SK-N-SH treated with all-trans-retinoic acid at 6 μM for 48 hours (cell line): ENCODE results near the gene DEPDC5.

ENCODE experiments used
- ATAC-seq: fragments of 200-7000 bp; cut with Tn5 transposase; 3 replicates; pipeline ENCODE4 v1.9.1; 2020; ENCODE audit warnings: mild to moderate bottlenecking, moderate library complexity
- ARNTL ChIP-seq: fragments of 450-650 bp; formaldehyde crosslinking; IDR thresholded peaks from 2 replicates; pipeline ENCODE4 v1.5.0; 2020; ENCODE audit warnings: low read depth, mild to moderate bottlenecking, moderate library complexity, borderline replicate concordance
- BACH2 ChIP-seq: fragments of 250-450 bp; sonication (Bioruptor Pico); IDR thresholded peaks from 2 replicates; pipeline ENCODE4 v1.9.0; 2021; ENCODE audit warnings: mild to moderate bottlenecking, borderline replicate concordance
- CREB5 ChIP-seq: fragments of 250-450 bp; sonication (Bioruptor Pico); IDR thresholded peaks from 2 replicates; pipeline ENCODE4 v1.5.1; 2020; ENCODE audit warnings: low read depth, mild to moderate bottlenecking, moderate library complexity
- CSDC2 ChIP-seq: fragments of 250-450 bp; sonication (Bioruptor Pico); IDR thresholded peaks from 2 replicates; pipeline ENCODE4 v1.5.0; 2020; ENCODE audit warnings: mild to moderate bottlenecking, moderate library complexity
- ESRRG ChIP-seq: fragments of 250-450 bp; sonication (Bioruptor Pico); IDR thresholded peaks from 2 replicates; pipeline ENCODE4 v1.6.1; 2021; ENCODE audit warnings: mild to moderate bottlenecking
- GLIS3 ChIP-seq: fragments of 250-450 bp; sonication (Bioruptor Pico); IDR thresholded peaks from 2 replicates; pipeline ENCODE4 v1.5.0; 2020; ENCODE audit warnings: mild to moderate bottlenecking, moderate library complexity
- ISL1 ChIP-seq: fragments of 250-450 bp; sonication (Bioruptor Pico); IDR thresholded peaks from 2 replicates; pipeline ENCODE4 v2.1.2; 2022; ENCODE audit warnings: mild to moderate bottlenecking, moderate library complexity
- OSR1 ChIP-seq: fragments of 250-450 bp; sonication (Bioruptor Pico); IDR thresholded peaks from 2 replicates; pipeline ENCODE4 v1.8.0; 2022; ENCODE audit warnings: moderate library complexity, mild to moderate bottlenecking, inconsistent platforms
- PPARA ChIP-seq: fragments of 250-450 bp; sonication (Bioruptor Pico); IDR thresholded peaks from 2 replicates; pipeline ENCODE4 v1.5.0; 2020; ENCODE audit warnings: mild to moderate bottlenecking, borderline replicate concordance
- SNAI2 ChIP-seq: fragments of 250-450 bp; sonication (Bioruptor Pico); IDR thresholded peaks from 2 replicates; pipeline ENCODE4 v1.5.0; 2020; ENCODE audit warnings: mild to moderate bottlenecking, moderate library complexity
- TCF4 ChIP-seq: fragments of 250-450 bp; sonication (Bioruptor Pico); IDR thresholded peaks from 2 replicates; pipeline ENCODE4 v1.8.0; 2021; ENCODE audit warnings: mild to moderate bottlenecking, moderate library complexity, borderline replicate concordance
- TOX ChIP-seq: fragments of 250-450 bp; sonication (Bioruptor Pico); IDR thresholded peaks from 2 replicates; pipeline ENCODE4 v1.8.0; 2021; ENCODE audit warnings: mild to moderate bottlenecking, moderate library complexity, borderline replicate concordance
- TSHZ2 ChIP-seq: fragments of 250-450 bp; sonication (Bioruptor Pico); IDR thresholded peaks from 2 replicates; pipeline ENCODE4 v1.5.0; 2020; ENCODE audit warnings: mild to moderate bottlenecking, moderate library complexity
- ZC3H10 ChIP-seq: fragments of 250-450 bp; sonication (Bioruptor Pico); IDR thresholded peaks from 2 replicates; pipeline ENCODE4 v1.5.1; 2021; ENCODE audit warnings: mild to moderate bottlenecking, moderate library complexity
- ZFP3 ChIP-seq: fragments of 250-450 bp; sonication (Bioruptor Pico); IDR thresholded peaks from 2 replicates; pipeline ENCODE4 v1.5.0; 2020; ENCODE audit warnings: mild to moderate bottlenecking, moderate library complexity
- ZFP30 ChIP-seq: fragments of 450-650 bp; formaldehyde crosslinking; IDR thresholded peaks from 2 replicates; pipeline ENCODE4 v1.5.0; 2022; ENCODE audit warnings: mild to moderate bottlenecking, moderate library complexity
- ZNF565 ChIP-seq: fragments of 450-650 bp; formaldehyde crosslinking; conservative IDR thresholded peaks from 2 replicates; pipeline ENCODE4 v1.5.0; 2020; ENCODE audit warnings: low read depth, mild to moderate bottlenecking, moderate library complexity
- ZNF70 ChIP-seq: fragments of 450-650 bp; formaldehyde crosslinking; IDR thresholded peaks from 2 replicates; pipeline ENCODE4 v1.5.0; 2020; ENCODE audit warnings: mild to moderate bottlenecking, moderate library complexity
- ZNF8 ChIP-seq: fragments of 450-650 bp; formaldehyde crosslinking; IDR thresholded peaks from 2 replicates; pipeline ENCODE4 v1.5.0; 2020; ENCODE audit warnings: mild to moderate bottlenecking, moderate library complexity
- TF ChIP-seq, protein P1 (sequence below): fragments of 250-450 bp; sonication (Bioruptor Pico); IDR thresholded peaks from 2 replicates; pipeline ENCODE4 v1.8.0; 2021; ENCODE audit warnings: low read depth, mild to moderate bottlenecking, moderate library complexity, borderline replicate concordance
- TF ChIP-seq, protein P2 (sequence below): fragments of 250-450 bp; sonication (Bioruptor Pico); IDR thresholded peaks from 2 replicates; pipeline ENCODE4 v1.8.0; 2020; ENCODE audit warnings: mild to moderate bottlenecking, moderate library complexity, borderline replicate concordance

DEPDC5 gene

GRCh38 chr22:31953261-31953660 lies 199.4 kb downstream of the DEPDC5 start:
- TF ChIP-seq BACH2 (CRISPR knock-in tag): no peak
- TF ChIP-seq TCF4 (CRISPR knock-in tag): no peak
- TF ChIP-seq TSHZ2: no peak
- TF ChIP-seq GLIS3: no peak
- no peak for TF ChIP-seq ZC3H10 (CRISPR knock-in tag)
- TF ChIP-seq, protein P1, sequence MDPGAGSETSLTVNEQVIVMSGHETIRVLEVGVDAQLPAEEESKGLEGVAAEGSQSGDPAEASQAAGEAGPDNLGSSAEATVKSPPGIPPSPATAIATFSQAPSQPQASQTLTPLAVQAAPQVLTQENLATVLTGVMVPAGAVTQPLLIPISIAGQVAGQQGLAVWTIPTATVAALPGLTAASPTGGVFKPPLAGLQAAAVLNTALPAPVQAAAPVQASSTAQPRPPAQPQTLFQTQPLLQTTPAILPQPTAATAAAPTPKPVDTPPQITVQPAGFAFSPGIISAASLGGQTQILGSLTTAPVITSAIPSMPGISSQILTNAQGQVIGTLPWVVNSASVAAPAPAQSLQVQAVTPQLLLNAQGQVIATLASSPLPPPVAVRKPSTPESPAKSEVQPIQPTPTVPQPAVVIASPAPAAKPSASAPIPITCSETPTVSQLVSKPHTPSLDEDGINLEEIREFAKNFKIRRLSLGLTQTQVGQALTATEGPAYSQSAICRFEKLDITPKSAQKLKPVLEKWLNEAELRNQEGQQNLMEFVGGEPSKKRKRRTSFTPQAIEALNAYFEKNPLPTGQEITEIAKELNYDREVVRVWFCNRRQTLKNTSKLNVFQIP (CRISPR knock-in tag): no peak
- no peak for TF ChIP-seq CREB5 (CRISPR knock-in tag)
- TF ChIP-seq ZNF70 (CRISPR knock-in tag): no peak
- TF ChIP-seq TOX (CRISPR knock-in tag): no peak
- TF ChIP-seq PPARA (CRISPR knock-in tag): no peak
- no peak for TF ChIP-seq ZNF565 (CRISPR knock-in tag)
- no peak for TF ChIP-seq OSR1 (CRISPR knock-in tag)
- TF ChIP-seq ZFP3 (CRISPR knock-in tag): no peak
- TF ChIP-seq, protein P2, sequence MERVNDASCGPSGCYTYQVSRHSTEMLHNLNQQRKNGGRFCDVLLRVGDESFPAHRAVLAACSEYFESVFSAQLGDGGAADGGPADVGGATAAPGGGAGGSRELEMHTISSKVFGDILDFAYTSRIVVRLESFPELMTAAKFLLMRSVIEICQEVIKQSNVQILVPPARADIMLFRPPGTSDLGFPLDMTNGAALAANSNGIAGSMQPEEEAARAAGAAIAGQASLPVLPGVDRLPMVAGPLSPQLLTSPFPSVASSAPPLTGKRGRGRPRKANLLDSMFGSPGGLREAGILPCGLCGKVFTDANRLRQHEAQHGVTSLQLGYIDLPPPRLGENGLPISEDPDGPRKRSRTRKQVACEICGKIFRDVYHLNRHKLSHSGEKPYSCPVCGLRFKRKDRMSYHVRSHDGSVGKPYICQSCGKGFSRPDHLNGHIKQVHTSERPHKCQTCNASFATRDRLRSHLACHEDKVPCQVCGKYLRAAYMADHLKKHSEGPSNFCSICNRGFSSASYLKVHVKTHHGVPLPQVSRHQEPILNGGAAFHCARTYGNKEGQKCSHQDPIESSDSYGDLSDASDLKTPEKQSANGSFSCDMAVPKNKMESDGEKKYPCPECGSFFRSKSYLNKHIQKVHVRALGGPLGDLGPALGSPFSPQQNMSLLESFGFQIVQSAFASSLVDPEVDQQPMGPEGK (CRISPR knock-in tag): no peak

GRCh38 chr22:31954535-31955523 lies 201.0 kb downstream of the DEPDC5 start:
- no peak for ATAC-seq
- TF ChIP-seq, protein P2 (CRISPR knock-in tag): no peak
- TF ChIP-seq ZFP30 (CRISPR knock-in tag): no peak
- TF ChIP-seq TCF4 (CRISPR knock-in tag): no peak
- TF ChIP-seq CSDC2 (CRISPR knock-in tag): no peak
- TF ChIP-seq ARNTL (CRISPR knock-in tag): no peak
- TF ChIP-seq ESRRG (CRISPR knock-in tag): no peak
- no peak for TF ChIP-seq BACH2 (CRISPR knock-in tag)
- TF ChIP-seq ZNF8 (CRISPR knock-in tag): no peak
- TF ChIP-seq OSR1 (CRISPR knock-in tag): no peak
- TF ChIP-seq TSHZ2: no peak
- no peak for TF ChIP-seq TOX (CRISPR knock-in tag)
- no peak for TF ChIP-seq SNAI2 (CRISPR knock-in tag)
- no peak for TF ChIP-seq ZC3H10 (CRISPR knock-in tag)
- TF ChIP-seq GLIS3: no peak
- no peak for TF ChIP-seq CREB5 (CRISPR knock-in tag)
- TF ChIP-seq ZFP3 (CRISPR knock-in tag): no peak
- no peak for TF ChIP-seq ISL1
- TF ChIP-seq, protein P1 (CRISPR knock-in tag): no peak

More at GRCh38 chr22:31953261-31953660, 199.4 kb downstream of the DEPDC5 start:
- no peak for ATAC-seq
